PC-9 (cell line): ENCODE measurements around the gene MSI2. TPM values are rescaled to one million over a fixed set of nuclear protein-coding genes. Genes with fewer than 3 reads are reported as not detected.

Source experiments
- BruUV-seq: library from RNA; stranded (reverse); fragments of 400-500 nt; replicated peaks from 2 replicates; lab custom pipeline; 2021; lab: Mats Ljungman, UMichigan
- CTCF ChIA-PET: fragments of 300-600 bp; sonication (Branson Sonifier 250); formaldehyde crosslinking; loops from one replicate; lab custom pipeline; 2022; ENCODE audit warnings: antibody characterized with exemption; lab: Charles Lee
- POLR2A ChIA-PET: fragments of 300-600 bp; sonication (Branson Sonifier 250); formaldehyde crosslinking; loops from one replicate; lab custom pipeline; 2022; ENCODE audit warnings: antibody characterized with exemption; ENCODE audit not compliant: unreplicated experiment; lab: Charles Lee
- DNase-seq, 2 experiments: peaks; one replicate each; pipeline versions ENCODE4 v3.0.0 to v3.0.0-alpha.2; 2015 to 2022; ENCODE audit warnings: mixed read lengths in 1 of 2
- H2AFZ ChIP-seq: fragments of 200-600 bp; sonication (generic); 2 replicates; pipeline ENCODE4 v1.8.1; 2017; ENCODE audit warnings: antibody characterized with exemption
- H3F3A ChIP-seq: fragments of 200-600 bp; sonication (generic); 2 replicates; pipeline ENCODE4 v1.8.1; 2017; ENCODE audit warnings: antibody characterized with exemption, mild to moderate bottlenecking, low read depth; ENCODE audit not compliant: insufficient read depth
- H3K27ac ChIP-seq: fragments of 200-600 bp; sonication (generic); 2 replicates; pipeline ENCODE4 v1.6.1; 2016; ENCODE audit warnings: mixed run types
- H3K27me3 ChIP-seq: fragments of 200-600 bp; sonication (generic); 2 replicates; pipeline ENCODE4 v1.6.1; 2016; ENCODE audit warnings: low read depth, mixed run types; ENCODE audit not compliant: insufficient read depth
- H3K36me3 ChIP-seq: fragments of 200-600 bp; sonication (generic); 2 replicates; pipeline ENCODE4 v1.6.1; 2016; ENCODE audit warnings: low read depth, mixed run types
- H3K4me1 ChIP-seq: fragments of 200-600 bp; sonication (generic); replicated peaks from 2 replicates; pipeline ENCODE4 v1.6.1; 2016; ENCODE audit warnings: mixed run types; ENCODE audit not compliant: insufficient read depth
- H3K4me2 ChIP-seq: fragments of 200-600 bp; sonication (generic); 2 replicates; pipeline ENCODE4 v1.6.1; 2017; ENCODE audit warnings: mixed run types
- H3K4me3 ChIP-seq: fragments of 200-600 bp; sonication (generic); 2 replicates; pipeline ENCODE4 v1.6.1; 2016; ENCODE audit warnings: mixed run types
- H3K79me2 ChIP-seq: fragments of 200-600 bp; sonication (generic); 2 replicates; pipeline ENCODE4 v1.6.1; 2017; ENCODE audit warnings: low read depth, mixed run types
- H3K9me2 ChIP-seq: fragments of 200-600 bp; sonication (generic); 2 replicates; pipeline ENCODE4 v1.8.1; 2017; ENCODE audit warnings: mild to moderate bottlenecking; ENCODE audit not compliant: insufficient read depth
- H3K9me3 ChIP-seq: fragments of 200-600 bp; sonication (generic); 2 replicates; pipeline ENCODE4 v1.8.1; 2016; ENCODE audit warnings: low read depth; ENCODE audit not compliant: insufficient read depth
- H4K20me1 ChIP-seq: fragments of 200-600 bp; sonication (generic); 2 replicates; pipeline ENCODE4 v1.8.1; 2017; ENCODE audit not compliant: insufficient read depth
- CTCF ChIP-seq: fragments of 200-600 bp; sonication (generic); conservative IDR thresholded peaks from 2 replicates; pipeline ENCODE4 v1.6.1; 2017; ENCODE audit warnings: mixed run types, antibody characterized with exemption, mild to moderate bottlenecking, moderate library complexity
- EZH2 ChIP-seq: fragments of 200-600 bp; sonication (generic); IDR thresholded peaks from 2 replicates; pipeline ENCODE4 v1.8.0; 2017; ENCODE audit warnings: antibody characterized with exemption, low read depth
- intact Hi-C: fragments of 100-400 bp; cut with micrococcal nuclease; formaldehyde crosslinking; loops from one replicate; pipeline ENCODE4 v1.10.0; 2022; ENCODE audit not compliant: unreplicated experiment
- total RNA-seq: library from RNA; stranded (reverse); gene quantifications from 2 replicates; pipeline ENCODE4 v1.2.3, GENCODE V29; 2021

MSI2 gene
- total RNA-seq, 1 experiment from 2014 or later = 15.7 TPM

DNA sequence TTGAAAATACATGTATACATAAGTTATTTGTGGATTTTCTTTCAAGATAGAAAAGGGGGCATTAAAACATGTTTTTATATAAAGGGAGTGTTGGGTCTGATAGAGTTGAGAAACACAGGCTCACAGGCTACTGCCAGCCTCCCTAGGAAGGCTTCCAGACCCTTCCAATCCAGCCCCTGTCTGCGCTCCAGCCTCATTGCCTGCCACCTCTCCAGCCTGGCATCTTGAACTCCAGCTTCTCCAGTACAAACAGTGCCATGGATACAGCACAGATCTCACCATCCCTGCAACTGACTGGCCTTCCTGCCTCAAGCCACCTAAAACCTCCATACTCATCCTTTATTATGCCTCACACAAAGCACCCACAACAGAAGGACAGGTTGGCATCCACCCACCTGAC lies 448.1 kb downstream of the MSI2 start:
- H3K4me2 ChIP-seq = no peak overlapping the region
- no peak overlapping the region for H3K4me3 ChIP-seq
- H3K36me3 ChIP-seq = no peaks in the 10 kb centered on the region
- H3F3A ChIP-seq = no peaks in the 10 kb centered on the region
- H4K20me1 ChIP-seq = no peaks in the 10 kb centered on the region
- intact Hi-C loops = no loop called here
- no peak overlapping the region for H3K27ac ChIP-seq
- no peak overlapping the region for H2AFZ ChIP-seq
- ChIA-PET CTCF (no interaction called here), POLR2A (no interaction called here)
- DNase-seq = no peak
- no peaks in the 10 kb centered on the region for H3K9me2 ChIP-seq
- H3K27me3 ChIP-seq = peaks cover 55% of the 10 kb centered on the region
- TF ChIP-seq EZH2 (no peak), CTCF (no peak)
- no peaks in the 10 kb centered on the region for H3K4me1 ChIP-seq
- no peaks in the 10 kb centered on the region for H3K9me3 ChIP-seq
- BruUV-seq = no TSS peak
- H3K79me2 ChIP-seq = no peaks in the 10 kb centered on the region

DNA sequence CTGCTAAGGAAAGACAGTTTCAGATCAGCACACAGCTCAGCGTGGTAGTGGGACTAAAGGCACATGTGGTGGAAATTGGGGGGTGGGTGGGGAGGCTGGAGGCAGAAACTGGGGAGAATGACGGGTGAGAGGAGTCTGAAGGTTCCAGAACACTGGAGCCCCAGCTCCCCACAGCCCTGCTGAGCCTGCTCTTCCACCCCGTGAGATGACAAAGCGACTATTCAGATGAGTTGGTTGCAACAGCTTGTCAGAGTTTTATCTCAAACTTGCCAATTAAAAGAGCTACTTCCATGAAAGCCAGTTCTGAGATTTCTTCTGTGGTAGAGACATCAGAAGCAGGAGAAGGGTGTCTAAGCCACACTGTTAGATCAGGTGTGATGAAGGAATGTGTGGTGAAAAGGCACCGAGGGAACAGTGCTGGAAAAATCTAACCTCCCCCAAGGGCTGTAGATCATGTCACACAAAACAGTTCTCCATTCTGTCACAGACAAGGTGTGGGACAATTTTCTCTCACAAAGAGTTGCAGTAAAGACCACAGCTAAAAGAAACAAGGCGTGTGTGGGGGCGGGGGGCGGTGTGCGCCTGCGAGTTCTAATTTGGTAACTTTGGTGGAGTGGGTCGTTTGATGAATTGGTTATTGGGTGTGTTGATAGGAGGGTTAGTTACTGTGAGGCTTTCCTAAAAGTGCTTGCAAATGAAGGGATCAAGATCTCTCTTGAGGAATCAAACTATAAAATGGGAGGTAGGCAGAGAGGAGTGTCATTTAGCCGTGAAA lies 449.8 kb downstream of the MSI2 start:
- DNase-seq = no peak
- Histone ChIP-seq H3K79me2 (no peaks in the 10 kb centered on the region), H3K27ac (no peak overlapping the region), H3K9me2 (no peaks in the 10 kb centered on the region), H3K4me3 (no peak overlapping the region), H3K4me1 (no peaks in the 10 kb centered on the region), H4K20me1 (no peaks in the 10 kb centered on the region), H3K4me2 (no peak overlapping the region), H3K27me3 (peaks cover 60% of the 10 kb centered on the region), H3K9me3 (no peaks in the 10 kb centered on the region), H3K36me3 (no peaks in the 10 kb centered on the region), H3F3A (no peaks in the 10 kb centered on the region), H2AFZ (no peak overlapping the region)
- TF ChIP-seq EZH2 = no peak
- TF ChIP-seq CTCF = no peak
- BruUV-seq = no TSS peak
- ChIA-PET POLR2A (no interaction called here), CTCF (no interaction called here)
- intact Hi-C loops = no loop called here

GRCh38 chr17:57706761-57707160 lies 450.4 kb downstream of the MSI2 start:
- Histone ChIP-seq H3F3A (no peaks in the 10 kb centered on the region), H3K79me2 (no peaks in the 10 kb centered on the region), H3K9me2 (no peaks in the 10 kb centered on the region), H2AFZ (no peak overlapping the region), H3K4me1 (no peaks in the 10 kb centered on the region), H4K20me1 (no peaks in the 10 kb centered on the region), H3K4me2 (no peak overlapping the region), H3K27me3 (peaks cover 60% of the 10 kb centered on the region), H3K4me3 (no peak overlapping the region), H3K9me3 (no peaks in the 10 kb centered on the region), H3K27ac (no peak overlapping the region), H3K36me3 (no peaks in the 10 kb centered on the region)
- CTCF ChIA-PET = no interaction called here
- POLR2A ChIA-PET = no interaction called here
- DNase-seq = no peak
- BruUV-seq = no TSS peak
- intact Hi-C loops = no loop called here
- TF ChIP-seq EZH2 = no peak
- no peak for TF ChIP-seq CTCF
